ENCODE data around the gene ZNF488.

The ZNF488 gene

GRCh38 chr10:47348661-47349470 lies 35.2 kb downstream of the ZNF488 start:
- no peak for DNase-seq

GRCh38 chr10:47348138-47348651 lies 35.9 kb downstream of the ZNF488 start, which contains the start of gene RBP3:
Gene RBP3 (plus strand): TSS chr10:47348363. CDS start chr10:47348485, 122 bp downstream.
- DNase-seq = no peak

- DNase-seq = no peak
Measured at GRCh38 chr10:47347303-47347675, 36.8 kb downstream of the ZNF488 start.

- no peak for DNase-seq
Measured at GRCh38 chr10:47346581-47347302, 37.4 kb downstream of the ZNF488 start.

- no peak for DNase-seq
Measured at GRCh38 chr10:47344996-47345870, 38.9 kb downstream of the ZNF488 start.

DNA sequence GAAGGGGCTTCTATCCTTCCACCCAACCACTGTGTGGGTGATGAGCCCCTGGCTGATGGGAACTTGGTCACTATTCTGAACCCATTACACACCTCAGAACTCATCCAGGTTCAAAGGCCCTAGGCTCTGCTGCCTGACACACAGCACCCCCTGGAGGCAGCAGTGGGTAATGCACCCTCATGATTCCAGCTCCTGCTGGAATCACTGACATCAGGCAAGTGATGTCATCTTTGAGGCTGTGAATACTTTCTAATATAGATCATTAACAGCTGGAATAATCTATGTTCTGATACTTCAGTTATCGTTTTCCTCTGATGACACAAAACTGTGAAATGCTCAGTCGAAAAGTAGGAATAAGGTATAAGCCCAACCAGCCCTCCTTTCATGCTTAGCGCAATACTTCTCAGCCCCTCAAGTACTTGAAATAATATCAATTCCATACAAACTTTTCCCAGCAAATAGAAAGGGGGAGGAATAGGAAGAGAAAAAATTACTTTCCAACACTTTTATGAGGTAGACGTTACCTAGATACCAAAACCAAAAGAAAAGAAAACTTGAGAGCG lies 43.4 kb downstream of the ZNF488 start:
- peak; percentile 58 to 59 for DNase-seq

DNA sequence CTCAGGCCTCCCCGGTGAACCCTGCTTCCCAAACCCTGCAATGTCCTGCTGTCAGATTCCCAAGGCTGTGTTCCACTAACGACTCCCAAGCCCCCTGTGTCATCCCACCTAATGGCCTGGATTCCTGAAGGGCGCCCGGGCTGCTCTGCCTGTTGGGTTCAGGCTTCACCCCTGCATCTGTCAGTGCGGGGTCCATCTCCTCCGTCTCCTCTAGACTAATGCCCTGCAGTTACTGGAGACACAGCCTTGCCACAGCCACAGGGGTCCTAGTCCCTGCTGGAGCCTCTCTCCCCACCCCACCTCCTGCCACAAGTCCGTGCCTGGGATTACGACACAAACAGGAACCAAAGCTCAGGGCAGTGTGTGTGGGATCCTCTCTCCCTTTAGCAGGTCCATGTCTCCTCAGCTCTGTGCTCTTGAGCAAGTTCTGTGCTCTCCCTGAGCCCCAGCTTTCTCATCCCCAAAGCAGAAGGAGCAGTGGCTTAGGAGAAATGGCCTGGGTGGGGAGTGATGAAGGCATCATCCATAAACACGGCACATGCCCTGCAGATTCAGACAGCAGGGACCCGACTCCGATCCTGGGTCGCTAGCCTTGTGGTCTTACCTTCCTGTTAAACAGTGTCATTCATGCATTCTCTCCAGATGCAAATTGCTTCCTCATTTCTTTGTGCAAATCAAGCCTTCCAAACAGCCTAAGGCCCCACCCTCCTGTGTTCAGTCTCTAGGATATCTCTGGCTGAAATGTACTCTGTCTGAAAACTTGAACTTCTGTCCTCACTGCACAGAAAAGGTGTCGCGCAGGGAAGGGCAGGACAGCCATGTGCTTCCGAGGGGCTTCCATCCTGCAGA lies 44.1 kb downstream of the ZNF488 start:
- DNase-seq = peak; percentile 25 to 53

- no peak for DNase-seq
Measured at GRCh38 chr10:47339186-47339735, 44.8 kb downstream of the ZNF488 start.

GRCh38 chr10:47337310-47337709 lies 46.8 kb downstream of the ZNF488 start:
- no peak for DNase-seq

DNA sequence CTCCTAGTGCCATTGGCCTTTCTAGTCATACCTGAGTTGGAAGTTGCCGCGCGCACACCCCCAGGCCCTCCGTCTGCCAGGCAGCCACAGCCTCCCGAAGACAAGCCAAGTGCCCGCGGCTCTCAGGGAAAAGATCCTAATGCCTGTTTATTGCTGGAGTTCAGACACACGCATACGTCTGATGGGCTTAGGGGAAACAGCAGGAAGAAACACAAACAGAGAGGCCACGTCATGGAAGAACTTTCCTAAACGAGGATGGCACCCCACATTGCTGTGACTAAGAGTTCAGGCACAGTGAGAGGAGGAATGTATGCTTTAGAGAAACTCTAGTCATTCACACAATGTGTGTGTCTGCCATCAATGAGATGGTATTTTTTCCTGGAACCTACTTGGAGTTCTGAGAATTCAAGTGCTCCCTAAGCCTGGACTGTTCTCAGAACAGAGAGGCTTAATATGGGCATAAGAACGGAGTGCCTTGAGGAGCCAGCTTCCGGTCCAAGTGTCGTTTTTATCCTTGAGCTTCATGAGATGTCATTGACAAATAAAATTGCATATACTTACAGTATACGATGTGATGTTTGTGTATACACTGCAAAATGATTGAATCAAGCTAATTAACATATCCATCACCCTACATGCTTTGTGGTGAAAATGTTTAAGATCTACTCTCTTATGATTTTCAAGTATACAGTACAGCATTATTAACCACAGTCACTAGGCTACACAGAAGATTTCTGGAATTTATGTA lies 47.5 kb downstream of the ZNF488 start:
- DNase-seq = no peak

DNA sequence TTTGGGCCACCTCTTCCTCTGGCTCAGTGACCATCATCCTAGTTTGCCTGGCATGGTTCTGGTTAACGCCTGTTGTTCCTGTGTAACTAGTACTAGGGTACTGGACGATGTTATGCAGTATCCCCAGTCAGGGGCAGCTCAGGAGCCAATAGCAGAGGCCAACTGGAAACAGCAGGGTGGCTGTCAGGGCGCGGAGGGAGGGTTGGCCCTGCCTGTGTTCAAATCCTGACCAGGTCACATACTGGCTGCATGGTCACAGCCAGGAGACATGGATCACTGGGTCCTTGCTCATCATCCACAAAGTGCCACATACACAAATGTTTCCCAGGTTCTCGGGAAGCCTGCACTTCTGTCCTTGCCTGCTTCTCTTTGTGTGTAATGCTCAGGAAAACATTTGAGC lies 48.2 kb downstream of the ZNF488 start:
- DNase-seq = no peak

DNA sequence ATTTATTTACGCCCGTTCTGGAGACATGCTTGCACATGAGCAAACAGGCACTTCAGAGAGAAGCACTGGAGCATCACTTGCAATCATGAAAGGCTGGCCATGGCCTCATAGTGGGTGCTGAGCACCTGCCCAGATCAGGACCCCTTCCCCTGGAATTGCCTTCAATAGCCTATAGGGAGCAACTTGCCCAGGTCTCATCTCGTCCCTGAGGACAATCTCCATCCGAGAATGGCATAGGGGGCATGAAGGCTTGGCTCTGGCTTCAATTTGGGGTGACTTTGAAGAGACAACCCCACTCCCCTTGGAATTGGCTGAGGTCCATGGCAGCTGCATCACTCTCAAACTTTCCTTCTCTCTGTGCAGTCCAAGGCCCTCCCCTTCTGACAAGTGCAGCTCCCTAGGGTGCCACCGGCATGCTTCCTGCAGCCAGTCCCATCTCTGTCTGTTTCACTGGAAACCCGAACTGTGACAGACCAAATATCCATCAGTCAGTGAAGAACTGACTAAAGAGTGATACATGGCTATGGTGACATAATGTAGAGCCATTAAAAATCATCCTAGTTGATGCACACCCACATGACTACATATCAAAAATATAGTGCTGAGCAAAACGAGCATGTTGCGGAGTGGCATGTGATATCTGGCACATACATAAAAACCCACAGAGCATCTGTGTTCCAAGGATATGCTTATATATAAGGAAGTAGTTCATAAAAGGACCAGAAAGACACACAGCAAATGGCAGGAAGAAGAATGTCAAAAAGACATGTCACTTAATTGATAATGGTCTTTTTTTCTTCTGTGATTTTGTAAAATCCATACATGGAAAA lies 49.4 kb downstream of the ZNF488 start:
- no peak for DNase-seq

GRCh38 chr10:47333532-47333931 lies 50.6 kb downstream of the ZNF488 start:
- DNase-seq = no peak

DNA sequence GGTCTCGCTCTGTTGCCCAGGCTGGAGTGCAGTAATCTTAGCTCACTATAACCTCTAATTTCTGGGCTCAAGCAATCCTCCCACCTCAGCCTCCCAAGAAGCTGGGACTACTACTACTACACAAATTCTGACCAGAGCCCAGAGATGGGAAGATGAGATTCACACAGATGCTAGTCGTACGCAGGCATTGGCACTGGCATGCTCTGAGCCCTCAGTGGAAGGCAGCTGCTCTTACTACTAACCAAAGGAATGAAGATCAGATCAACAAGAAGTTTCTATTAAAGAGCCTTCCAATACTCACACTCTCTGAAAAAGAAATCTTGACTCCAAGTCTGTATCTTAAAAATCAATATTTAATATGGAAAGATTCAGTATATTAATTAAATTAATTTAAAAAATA lies 51.1 kb downstream of the ZNF488 start:
- DNase-seq = no peak

GRCh38 chr10:47332371-47332770 lies 51.7 kb downstream of the ZNF488 start:
- DNase-seq = no peak

DNA sequence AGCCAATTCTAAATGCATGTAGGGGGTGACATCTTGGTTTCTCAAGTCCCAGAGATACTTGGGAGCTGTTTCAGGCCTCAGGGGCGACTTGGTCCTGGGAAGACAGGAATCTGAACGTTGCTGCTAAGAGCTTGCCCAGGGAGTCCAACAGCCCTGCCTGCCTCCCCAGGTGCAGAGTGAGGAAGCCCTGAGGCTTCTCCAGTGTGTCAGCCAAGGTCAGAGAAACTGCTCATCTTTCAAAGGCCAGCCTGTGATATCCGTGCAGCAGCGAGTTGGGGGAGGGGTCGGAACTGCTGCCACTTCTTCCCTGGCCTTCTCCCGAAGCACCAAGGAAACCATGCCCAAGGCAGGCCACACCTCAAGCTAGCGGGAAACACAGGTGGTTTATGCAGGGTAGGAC lies 52.1 kb downstream of the ZNF488 start:
- no peak for DNase-seq

- no peak for DNase-seq
Measured at GRCh38 chr10:47331491-47331890, 52.6 kb downstream of the ZNF488 start.

GRCh38 chr10:47330804-47331203 lies 53.3 kb downstream of the ZNF488 start:
- DNase-seq = no peak

GRCh38 chr10:47330366-47330765 lies 53.7 kb downstream of the ZNF488 start:
- no peak for DNase-seq
